Vagina (tissue), 2 donors: ENCODE data around the gene LRRC17.

Experiments
- POLR2AphosphoS5 ChIP-seq, 2 donors: sonication (generic); formaldehyde crosslinking; IDR thresholded peaks; one replicate each; pipeline ENCODE4 v1.9.0; 2017; ENCODE audit warnings: antibody characterized with exemption in 2 of 2, mild to moderate bottlenecking in 2 of 2, low read depth in 1 of 2; ENCODE audit not compliant: insufficient read depth in 1 of 2
- TF ChIP-seq, protein P1 (sequence below), 3 experiments: fragments of 450-650 bp in 2 of 3; fragments of 200-600 bp in 1 of 3; sonication (generic) in 1 of 3; IDR thresholded peaks; one replicate each; pipeline ENCODE4 v1.5.1; 2017 to 2019; ENCODE audit warnings: antibody characterized with exemption in 3 of 3, mild to moderate bottlenecking in 2 of 3, moderate library complexity in 2 of 3

DNA sequence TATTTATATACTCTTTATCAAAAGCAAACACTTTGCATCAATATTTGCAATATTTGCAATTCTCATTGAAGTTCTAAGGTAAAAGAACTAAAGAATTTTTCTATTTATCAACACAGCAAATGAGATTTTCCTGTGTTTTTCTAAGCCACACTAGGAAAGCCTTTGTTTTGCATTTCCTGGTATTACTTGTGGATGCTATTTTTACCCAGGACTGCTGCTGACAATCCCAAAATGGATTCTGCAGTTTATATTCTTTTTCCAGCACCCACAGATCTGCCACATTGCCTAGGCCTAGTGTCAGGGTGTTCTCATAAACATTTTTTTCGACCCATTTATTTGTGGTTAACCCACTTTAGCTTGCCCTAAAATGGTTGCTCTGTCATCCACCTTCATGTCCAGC is 25.9 kb downstream of the LRRC17 start:
- no peak for TF ChIP-seq POLR2AphosphoS5 (IDR thresholded peaks at IDR 0.05; ENCODE audit: insufficient read depth in 1 of 2, low read depth in 1 of 2)
- TF ChIP-seq, protein P1, sequence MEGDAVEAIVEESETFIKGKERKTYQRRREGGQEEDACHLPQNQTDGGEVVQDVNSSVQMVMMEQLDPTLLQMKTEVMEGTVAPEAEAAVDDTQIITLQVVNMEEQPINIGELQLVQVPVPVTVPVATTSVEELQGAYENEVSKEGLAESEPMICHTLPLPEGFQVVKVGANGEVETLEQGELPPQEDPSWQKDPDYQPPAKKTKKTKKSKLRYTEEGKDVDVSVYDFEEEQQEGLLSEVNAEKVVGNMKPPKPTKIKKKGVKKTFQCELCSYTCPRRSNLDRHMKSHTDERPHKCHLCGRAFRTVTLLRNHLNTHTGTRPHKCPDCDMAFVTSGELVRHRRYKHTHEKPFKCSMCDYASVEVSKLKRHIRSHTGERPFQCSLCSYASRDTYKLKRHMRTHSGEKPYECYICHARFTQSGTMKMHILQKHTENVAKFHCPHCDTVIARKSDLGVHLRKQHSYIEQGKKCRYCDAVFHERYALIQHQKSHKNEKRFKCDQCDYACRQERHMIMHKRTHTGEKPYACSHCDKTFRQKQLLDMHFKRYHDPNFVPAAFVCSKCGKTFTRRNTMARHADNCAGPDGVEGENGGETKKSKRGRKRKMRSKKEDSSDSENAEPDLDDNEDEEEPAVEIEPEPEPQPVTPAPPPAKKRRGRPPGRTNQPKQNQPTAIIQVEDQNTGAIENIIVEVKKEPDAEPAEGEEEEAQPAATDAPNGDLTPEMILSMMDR (IDR thresholded peaks at IDR 0.05): no peak
